NOMO-1 (cell line): ENCODE results near the gene INO80D.
"Not testable (repeated sequence)": the region's sequence is repeated elsewhere in the genome, so short reads cannot be mapped to it uniquely, and the experiment has no call there.

Source experiments
- DNase-seq, 2 experiments: peaks; one replicate each; lab custom pipeline; 2025; ENCODE audit not compliant: unreplicated experiment in 2 of 2; lab: John Stamatoyannopoulos, UW

INO80D gene

DNA sequence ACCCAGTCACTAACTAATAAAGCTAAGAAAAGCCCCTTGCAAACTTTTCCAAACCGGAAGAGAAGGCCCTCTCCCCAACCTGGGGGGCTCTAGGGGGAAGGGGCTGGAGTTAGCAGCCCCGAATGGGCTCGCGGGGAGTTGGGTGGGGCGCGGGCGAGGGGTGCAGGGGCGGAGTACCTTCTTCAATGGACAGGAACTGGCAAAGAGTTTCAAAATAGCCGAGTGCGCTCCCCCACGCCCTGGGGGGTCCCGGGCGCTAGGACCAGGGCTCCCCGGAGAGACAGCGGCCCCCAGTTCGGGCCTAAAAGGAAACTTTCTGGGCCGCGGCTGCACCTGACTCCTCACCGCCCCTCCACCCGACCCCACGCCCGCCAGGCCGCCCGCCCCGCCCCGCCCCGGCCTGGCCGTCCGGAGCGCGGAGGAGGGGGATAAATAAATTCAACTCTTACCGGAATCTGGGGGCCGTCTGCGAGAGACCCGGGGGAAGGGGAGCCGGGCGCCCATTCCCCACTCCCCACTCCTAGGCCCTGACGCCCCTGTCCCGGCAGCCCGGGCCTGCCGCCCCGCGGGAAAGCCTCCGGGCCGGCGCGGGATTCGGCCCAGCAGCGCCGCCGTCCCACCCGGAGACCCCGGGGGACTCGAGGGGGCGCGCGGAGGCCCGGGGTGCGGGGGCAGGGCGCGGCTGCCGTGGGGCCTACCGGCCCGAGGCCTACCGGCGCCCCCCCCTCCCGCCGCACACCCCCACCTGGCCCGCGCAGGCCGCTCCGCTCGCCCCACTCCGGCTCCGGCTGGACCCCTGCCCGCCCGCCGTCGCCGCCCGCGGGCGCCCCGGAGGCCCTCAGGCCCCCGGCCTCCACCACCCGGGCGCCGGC lies 868 bp downstream of the INO80D start:
- peak; percentile 7 for DNase-seq

DNA sequence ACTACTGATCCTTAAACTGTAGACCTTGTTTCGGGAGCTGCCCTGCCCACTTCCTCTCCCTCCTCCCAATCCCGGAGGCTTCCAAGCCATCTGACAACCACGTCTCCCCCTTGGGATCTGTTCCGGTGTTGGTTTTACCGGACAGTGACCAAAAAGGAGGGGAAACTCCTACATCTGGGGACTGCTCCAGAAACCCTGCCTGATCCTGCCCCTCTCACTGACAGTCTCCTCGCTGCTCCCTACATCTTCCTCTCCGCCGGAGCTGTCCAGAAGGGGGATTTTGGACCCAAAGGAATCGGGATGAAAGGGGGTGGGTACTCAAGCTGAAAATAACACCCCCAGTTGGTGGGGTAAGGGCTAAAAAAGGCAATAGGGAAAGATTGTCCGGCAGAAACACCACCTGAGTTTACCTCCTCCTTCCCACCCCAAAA lies 1.5 kb downstream of the INO80D start:
- peak in 1 of 2 experiments; percentile 25 for DNase-seq

DNA sequence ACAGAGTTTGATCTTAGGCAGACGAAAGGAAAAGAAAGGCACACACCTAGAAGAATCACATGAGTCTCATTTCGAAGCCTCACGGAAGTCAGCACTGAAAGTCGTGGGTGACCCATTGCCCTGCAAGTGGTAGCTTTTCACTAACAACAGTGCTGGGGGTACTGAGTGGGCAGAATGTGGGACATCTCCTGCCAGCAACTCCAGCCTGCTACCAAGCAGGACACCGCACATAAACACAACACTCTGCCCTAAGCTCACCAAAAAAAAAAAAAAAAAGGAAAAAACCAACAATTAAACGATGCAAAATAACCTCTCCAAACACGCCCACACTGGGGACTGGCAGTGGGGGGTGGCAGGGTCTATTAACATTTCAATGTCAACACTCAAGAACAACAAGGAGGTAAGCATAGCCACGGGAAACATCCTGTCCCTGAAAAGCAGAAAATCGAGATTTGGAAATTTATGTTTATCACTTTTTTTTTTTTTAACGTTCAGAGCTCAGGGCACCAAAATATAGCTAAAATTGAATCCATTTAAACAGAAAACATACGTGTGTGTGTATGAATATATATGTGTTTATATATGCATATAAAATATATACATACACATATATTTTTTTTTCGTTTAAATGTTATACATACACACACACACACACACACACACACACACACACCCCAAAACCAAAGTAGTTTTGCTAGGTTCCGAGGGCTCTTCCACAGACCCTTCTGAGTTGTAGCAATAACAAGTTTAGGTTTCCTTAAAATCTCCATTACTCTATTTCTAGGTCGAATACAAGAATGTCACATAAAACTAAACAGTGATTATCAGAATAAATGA lies 2.2 kb downstream of the INO80D start:
- DNase-seq: peak in 1 of 2 experiments; percentile 25

DNA sequence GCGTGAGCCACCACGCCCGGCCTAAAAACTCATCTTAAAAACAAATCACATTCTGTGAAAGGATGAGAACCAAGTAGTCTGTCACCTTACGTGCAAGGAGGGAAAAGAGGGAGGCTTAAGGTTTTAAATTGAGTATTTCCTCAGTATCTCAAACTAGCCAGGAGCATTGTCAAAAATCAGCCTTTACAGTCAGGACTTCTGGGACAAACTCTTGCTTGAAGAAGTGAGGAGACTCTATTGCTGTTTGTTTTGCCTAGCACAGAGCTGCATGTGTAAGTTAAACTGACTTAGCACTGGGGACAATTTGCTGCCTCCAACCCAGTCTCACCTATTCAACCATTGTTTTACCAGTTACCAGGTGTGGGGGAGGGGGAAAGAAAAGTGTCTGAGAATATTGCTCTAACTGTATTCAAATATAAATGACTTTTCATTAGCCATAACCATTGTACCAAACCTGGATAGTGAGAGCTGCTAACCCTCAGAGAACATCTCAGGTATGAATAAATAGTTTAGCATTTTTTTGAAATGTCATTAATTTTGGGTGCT lies 3.6 kb downstream of the INO80D start:
- no peak for DNase-seq

DNA sequence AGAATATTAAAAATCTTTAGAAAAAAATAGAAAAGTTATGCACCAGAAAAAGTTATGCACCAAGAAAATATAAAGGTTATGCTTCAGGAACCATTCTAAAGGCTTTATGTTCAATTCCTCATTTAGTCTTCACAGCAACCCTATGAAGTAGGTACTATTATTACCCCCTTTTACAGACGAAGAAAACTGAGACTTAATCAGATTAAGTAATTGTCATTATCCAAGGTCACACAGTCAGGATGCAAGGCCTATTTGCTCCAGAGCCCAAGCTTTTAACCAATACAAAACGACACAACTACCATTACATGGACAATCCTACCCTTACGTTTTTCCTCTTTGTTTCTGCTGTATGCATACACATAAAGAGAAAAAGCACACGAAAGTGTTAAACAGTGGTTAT lies 5.0 kb downstream of the INO80D start:
- DNase-seq: no peak

DNA sequence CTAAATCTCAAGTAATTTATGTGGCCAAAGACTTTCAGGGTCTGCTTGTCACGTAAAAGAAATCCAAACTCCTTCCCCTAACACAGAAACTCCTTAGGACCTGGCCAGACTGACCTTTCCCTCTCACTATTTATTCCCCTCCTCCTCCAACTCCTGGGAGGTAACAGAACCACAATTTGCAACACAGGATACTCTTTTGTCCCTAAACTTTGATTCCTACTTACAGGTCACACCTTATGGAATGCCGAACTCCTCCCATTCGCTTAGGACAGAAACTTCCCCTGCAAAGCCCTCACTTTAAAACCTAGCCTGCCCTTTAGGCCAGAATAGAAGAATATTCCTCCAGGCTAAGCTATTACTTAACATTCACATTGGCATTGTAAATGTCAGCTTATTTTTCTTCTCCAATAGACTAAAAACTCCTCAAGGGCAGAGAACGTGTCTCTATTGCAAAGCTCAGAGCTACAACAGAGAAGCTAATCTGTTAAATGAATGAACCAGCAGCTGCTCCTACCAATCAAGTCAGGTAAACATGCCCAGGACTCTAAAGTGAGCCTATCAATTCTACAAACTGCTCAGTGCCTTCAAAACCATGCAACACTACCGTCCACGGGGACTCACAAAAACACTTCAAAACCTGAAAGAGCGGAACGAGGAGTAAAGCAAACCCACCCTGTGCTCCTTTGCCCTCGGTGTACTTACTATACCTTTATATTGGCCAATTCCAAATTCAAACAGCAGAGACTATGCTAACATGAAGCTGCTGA lies 6.1 kb downstream of the INO80D start:
- no peak for DNase-seq

DNA sequence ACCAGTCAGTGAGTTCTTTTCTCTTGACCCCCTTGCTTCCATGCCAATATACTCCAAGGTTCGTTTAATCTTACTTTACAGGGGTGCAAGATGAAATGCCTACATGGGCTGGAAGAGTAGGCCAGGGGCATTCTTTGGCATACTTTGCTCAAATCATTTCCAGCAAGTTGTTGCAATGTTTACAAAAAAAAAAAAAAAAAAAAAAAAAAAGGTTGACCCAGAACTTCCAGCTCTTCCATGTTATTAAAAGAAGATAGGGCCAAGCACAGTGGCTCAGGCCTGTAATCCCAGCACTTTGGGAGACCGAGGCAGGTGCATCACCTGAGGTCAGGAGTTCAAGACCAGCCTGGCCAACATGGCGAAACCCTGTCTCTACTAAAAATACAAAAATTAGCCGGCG lies 8.1 kb downstream of the INO80D start:
- not testable (repeated sequence) for DNase-seq

DNA sequence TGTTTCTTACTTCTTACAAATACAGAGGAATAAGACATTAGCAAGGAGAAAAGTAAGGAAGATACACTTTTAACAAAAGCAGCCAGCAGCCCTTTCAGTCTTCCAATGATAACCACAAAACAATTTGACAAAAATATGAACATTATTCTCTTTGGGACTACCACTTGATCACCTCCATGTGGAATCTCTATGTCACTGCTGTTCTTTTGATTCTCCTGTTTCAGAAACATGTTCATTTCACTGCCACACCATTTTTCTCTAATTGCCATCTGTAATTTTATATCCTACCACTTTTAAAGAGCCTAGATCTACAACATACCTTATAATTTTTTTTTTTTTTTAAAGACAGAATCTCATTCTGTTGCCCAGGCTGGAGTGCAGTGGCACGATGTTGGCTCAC lies 10.9 kb downstream of the INO80D start:
- DNase-seq: no peak

DNA sequence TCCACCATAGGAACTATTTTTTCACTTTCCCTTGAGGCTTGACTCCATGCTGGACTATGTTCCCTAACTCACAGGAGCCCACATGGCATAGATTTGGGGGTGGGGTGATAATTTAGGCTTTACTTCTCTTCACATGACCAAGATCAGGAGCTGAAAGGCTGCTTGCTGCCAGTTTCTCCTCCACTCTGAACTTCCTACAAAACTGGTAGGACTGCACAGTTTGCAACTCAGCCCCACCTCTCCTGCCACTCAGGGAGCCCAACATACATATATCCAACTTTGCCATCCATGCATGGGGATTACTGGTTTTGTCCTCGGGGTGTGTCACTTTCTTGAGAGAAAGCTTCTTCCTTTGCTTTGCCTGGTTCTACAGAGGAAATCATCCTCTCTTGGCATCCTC lies 14.2 kb downstream of the INO80D start:
- DNase-seq: no peak

DNA sequence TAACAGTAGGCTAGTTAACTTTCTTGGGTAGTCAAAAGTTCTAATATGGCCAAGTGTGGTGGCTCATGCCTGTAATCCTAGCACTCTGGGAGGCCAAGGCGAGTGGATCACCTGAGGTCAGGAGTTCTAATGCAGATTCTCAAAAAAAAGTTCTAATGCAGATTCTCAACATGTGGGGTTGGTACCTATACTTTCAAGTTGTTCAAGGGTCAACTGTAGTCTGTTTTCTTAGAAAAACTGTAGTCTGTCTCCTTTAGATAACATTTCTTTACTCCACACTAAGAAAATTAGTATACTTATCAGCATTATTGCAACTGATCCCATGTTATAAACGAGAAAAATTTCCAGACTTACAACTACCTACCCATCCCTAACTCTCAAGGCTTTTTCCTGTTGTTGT lies 16.6 kb downstream of the INO80D start:
- DNase-seq: no peak

DNA sequence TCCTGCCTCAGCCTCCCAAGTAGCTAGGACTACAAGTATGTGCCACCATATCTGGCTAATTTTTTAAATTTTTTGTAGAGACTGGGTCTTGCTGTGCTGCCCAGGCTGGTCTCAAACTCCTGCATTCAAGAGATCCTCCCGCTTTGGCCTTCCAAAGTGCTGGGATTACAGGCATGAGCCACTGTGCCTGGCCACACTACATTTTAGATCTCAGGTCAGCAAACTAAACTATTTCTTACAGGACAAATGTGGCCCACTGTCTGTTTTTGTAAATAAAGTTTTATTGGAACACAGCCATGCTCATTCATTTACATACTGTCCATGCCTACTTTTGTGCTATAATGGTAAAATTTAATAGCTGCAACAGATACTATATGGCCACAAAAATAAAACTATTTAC lies 17.8 kb downstream of the INO80D start:
- no peak for DNase-seq

DNA sequence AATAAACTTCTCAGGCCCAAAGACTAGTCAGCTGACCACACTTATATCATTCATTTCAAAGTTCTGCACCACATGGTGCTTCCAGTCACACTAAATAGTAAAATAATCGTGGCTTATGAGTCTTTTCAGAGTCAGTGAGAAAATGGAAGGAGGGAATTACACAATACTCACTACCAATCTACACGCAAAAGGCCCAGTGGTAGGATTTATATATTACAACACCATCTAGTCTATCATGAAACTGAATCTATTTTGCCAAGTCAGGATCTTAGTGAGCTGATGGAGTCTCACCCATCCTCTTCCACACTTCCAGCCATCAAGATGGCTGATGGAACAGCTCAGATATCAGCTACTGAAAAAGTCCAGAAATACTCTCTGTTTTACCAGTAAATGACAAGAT lies 21.9 kb downstream of the INO80D start:
- DNase-seq: peak; percentile 17 to 36

DNA sequence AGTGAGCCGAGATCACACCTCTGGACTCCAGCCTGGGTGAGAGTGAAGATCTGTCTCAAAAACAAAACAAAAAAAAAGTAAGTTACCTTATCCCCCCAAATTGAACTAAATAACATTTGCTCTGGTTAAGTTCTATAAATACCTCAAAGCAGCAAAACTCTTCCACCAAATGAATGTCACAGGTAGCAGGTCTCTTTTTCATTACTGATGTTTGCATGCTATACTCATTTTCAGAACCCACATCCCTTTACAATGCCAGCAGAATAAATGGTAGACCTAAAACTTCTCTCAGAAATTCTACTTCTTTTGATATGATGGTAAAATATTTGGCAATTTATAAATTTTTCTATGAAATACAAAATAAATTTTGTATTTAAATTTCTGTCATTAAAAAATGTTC lies 22.3 kb downstream of the INO80D start:
- DNase-seq: no peak

DNA sequence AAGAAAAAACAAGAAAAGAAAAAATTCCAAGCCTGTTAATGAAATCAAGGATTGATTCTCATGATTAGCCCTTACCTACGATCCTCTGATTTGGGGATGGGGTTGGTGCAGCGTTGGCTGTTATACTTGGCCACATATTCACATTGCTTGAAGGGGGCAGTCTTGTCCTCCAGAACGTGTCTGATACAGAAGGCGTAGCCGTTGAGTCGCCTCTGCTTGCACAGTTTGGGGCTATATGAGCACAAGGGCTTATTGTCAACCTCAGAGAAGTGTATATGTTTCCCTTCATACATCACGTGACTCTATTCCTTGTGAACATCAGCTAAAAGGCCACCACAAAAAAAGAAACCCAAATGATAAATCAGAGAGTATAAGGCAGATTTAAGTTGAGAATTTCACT lies 23.2 kb downstream of the INO80D start:
- DNase-seq: no peak

DNA sequence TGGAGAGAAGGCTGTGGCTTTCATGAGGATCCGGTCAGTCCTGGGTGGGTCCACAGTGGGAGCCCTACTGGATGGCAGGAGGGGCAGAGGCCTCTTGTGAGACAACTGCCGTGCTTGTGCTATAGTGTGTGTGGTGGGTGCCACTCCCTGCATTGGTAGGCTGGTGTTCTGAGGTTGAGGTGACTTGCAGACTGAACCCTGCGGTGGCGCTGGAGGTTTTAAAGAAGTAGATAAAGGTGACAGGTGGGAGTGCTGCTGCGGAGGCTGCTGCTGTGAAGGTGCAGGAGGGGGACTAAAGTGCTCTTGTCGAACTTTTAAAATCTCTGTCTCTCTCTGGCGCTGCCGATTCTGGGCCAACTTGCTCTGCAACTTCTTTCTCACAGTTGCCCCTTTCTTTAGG lies 29.7 kb downstream of the INO80D start:
- DNase-seq: no peak

DNA sequence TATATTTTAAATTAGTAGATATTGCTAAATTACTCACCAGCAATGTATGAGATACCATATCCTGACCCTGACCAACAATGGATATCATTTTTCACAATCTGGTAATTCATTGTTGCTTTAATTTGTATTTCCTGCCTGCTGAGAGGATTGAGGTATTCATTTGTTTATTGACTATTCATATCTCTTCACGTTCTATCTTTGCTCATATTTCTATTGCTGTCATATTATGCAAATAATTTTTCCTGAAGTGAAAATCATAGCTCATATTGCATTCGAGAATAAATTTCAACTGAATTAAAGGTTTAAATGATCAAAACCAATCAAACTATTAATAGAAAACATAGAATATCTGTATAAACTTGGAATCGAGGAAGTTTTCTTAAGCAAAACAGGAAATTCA lies 31.0 kb downstream of the INO80D start:
- no peak for DNase-seq

DNA sequence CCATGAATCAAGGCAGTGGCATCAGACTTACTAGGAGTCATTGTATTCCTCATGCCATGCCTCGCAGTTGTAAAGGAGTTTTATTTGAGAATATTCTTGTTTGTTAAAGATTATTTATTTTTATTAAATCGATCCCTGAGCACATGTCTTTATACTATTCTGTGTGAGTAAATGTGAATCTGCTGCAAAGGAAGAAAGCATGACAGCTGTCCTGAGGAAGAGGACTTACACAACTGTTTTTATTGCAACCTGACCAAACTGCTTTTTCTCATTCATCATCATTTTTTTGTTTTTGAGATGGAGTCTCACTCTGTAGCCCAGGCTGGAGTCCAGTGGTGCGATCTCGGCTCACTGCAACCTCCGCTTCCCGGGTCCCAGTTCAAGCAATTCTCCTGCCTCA lies 34.1 kb downstream of the INO80D start:
- DNase-seq: no peak

DNA sequence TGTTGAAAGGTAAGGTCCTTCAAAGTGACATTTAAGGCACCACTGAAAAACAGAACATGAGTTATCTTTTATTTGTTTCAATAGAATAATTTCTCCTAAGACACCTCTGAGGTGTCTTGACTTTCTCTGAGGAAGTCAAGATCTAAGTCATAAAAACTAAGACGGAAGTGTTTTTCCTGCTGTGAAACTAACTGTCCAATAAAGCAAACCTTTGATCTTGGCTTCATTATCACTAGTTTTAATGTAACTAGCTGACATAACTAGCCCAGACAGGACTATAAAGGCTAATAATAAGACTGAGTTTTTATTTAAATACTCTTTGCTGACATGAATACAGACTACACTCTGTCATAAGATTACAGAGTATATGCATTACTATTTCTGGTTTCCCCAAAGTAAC lies 36.6 kb downstream of the INO80D start:
- DNase-seq: peak in 1 of 2 experiments; percentile 5

DNA sequence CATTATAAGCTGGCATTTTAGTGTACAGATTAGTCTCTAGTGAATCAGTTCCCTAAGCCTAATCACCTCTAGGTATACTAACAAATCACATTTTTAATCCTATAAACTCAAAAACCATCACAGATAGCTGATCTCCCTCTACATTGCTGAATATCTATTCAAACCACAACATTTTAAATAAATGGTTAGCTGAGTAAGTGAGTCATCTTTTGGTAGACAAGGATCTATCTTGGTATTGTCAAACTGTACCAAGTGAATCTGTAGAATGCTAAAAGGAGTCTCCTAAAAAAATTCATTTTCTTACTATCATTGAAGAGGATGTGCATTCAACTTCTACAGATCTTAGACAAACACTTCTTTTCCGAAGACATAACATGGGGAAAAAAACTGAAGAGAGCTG lies 40.7 kb downstream of the INO80D start:
- no peak for DNase-seq

DNA sequence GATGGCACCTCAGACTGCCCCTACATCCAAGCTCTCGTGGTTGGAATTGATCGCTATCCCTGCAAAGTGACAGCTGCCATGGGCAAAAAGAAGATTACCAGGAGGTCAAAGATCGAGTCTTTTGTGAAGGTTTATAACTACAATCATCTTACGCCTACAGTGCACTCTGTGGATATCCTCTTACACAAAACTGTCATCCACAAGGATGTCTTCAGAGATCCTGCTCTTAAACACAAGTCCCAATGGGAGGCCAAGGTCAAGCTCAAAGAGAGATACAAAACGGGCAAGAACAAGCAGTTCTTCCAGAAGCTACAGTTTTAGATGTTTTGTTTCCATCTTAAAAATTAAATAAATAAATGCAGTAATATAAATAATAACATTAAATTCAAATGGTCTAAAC lies 45.4 kb downstream of the INO80D start:
- no peak for DNase-seq

DNA sequence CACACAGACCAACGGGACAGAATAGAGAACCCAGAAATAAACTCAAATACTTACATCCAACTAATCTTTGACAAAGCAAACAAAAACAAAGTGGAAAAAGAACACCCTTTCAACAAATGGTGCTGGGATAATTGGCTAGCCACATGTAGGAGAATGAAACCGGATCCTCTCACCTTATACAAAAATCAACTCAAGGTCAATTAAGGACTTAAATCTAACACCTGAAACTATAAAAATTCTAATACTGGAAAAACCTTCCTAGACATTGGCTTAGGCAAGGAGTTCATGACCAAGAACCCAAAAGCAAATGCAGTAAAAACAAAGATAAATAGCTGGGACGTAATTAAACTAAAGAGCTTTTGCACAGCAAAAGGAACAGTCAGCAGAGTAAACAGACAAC lies 50.6 kb downstream of the INO80D start:
- not testable (repeated sequence) for DNase-seq
